M059J (cell line): ENCODE data around the gene BAZ2B. TPM values are rescaled to one million over a fixed set of nuclear protein-coding genes. Genes with fewer than 3 reads are reported as not detected.
"Not testable (repeated sequence)": the region's sequence is repeated elsewhere in the genome, so short reads cannot be mapped to it uniquely, and the experiment has no call there.

Experiments
- DNase-seq: peaks from one replicate; pipeline ENCODE4 v3.0.0-alpha.2; 2012; ENCODE audit warnings: low read depth
- total RNA-seq: library from RNA; depleted of rRNA; stranded (reverse); fragments of >200 nt; shearing (Covaris generic); gene quantifications from 2 replicates; pipeline ENCODE4 v1.2.3, GENCODE V29; 2014

BAZ2B gene
- total RNA-seq, 1 experiment from 2014 or later: 20.9 TPM

GRCh38 chr2:159538801-159539200 lies 77.5 kb downstream of the BAZ2B start:
- DNase-seq: no peak

GRCh38 chr2:159535261-159535660 lies 81.1 kb downstream of the BAZ2B start:
- DNase-seq: not testable (repeated sequence)

GRCh38 chr2:159531475-159531874 lies 84.9 kb downstream of the BAZ2B start:
- DNase-seq: no peak

- no peak for DNase-seq
Measured at GRCh38 chr2:159526433-159526832, 89.9 kb downstream of the BAZ2B start.

GRCh38 chr2:159525012-159525411 lies 91.3 kb downstream of the BAZ2B start:
- DNase-seq: no peak

GRCh38 chr2:159521272-159521671 lies 95.1 kb downstream of the BAZ2B start:
- DNase-seq: no peak

- peak; percentile 3 for DNase-seq
Measured at GRCh38 chr2:159518321-159519005, 97.9 kb downstream of the BAZ2B start.

GRCh38 chr2:159516241-159516758 lies 100.0 kb downstream of the BAZ2B start:
- peak; percentile 66 for DNase-seq

- no peak for DNase-seq
Measured at GRCh38 chr2:159515441-159515840, 100.9 kb downstream of the BAZ2B start.

- DNase-seq: no peak
Measured at GRCh38 chr2:159513745-159514144, 102.6 kb downstream of the BAZ2B start.

- DNase-seq: no peak
Measured at GRCh38 chr2:159508140-159508539, 108.2 kb downstream of the BAZ2B start.

- peak; percentile 50 for DNase-seq
Measured at GRCh38 chr2:159506764-159507440, 109.4 kb downstream of the BAZ2B start.

GRCh38 chr2:159506202-159506601 lies 110.1 kb downstream of the BAZ2B start:
- DNase-seq: no peak

- DNase-seq: no peak
Measured at GRCh38 chr2:159505196-159505595, 111.2 kb downstream of the BAZ2B start.

GRCh38 chr2:159501743-159502142 lies 114.6 kb downstream of the BAZ2B start:
- DNase-seq: no peak

- DNase-seq: no peak
Measured at GRCh38 chr2:159497847-159498246, 118.5 kb downstream of the BAZ2B start.

- peak; percentile 92 for DNase-seq
Measured at GRCh38 chr2:159497256-159497655, 119.1 kb downstream of the BAZ2B start.

- DNase-seq: no peak
Measured at GRCh38 chr2:159489476-159489875, 126.9 kb downstream of the BAZ2B start.

GRCh38 chr2:159484532-159484931 lies 131.8 kb downstream of the BAZ2B start:
- no peak for DNase-seq

GRCh38 chr2:159476329-159476728 lies 140.0 kb downstream of the BAZ2B start:
- DNase-seq: peak; percentile 1

- DNase-seq: no peak
Measured at GRCh38 chr2:159475793-159476192, 140.6 kb downstream of the BAZ2B start.

- DNase-seq: no peak
Measured at GRCh38 chr2:159471340-159471739, 145.0 kb downstream of the BAZ2B start.

GRCh38 chr2:159468257-159468656 lies 148.1 kb downstream of the BAZ2B start:
- no peak for DNase-seq
